Gastroesophageal sphincter (tissue), 4 donors: ENCODE measurements around the gene DOCK9. TPM values are rescaled to one million over a fixed set of nuclear protein-coding genes. Genes with fewer than 3 reads are reported as not detected.

Source experiments
- ATAC-seq: fragments of 150-250 bp; one replicate; pipeline ENCODE4 v1.9.1; 2016; ENCODE audit warnings: mild to moderate bottlenecking, moderate library complexity
- H3K27ac ChIP-seq, 4 donors: fragments of 200-600 bp; sonication (generic) in 3 of 4; 1 replicate in 3 of 4; 2 replicates in 1 of 4; pipeline ENCODE4 v1.5.1; 2016 to 2019
- H3K27me3 ChIP-seq: fragments of 200-600 bp; sonication (generic); one replicate; pipeline ENCODE4 v1.5.1; 2019
- H3K36me3 ChIP-seq, 2 donors: fragments of 200-600 bp; sonication (generic); one replicate each; pipeline ENCODE4 v1.5.1; 2019; ENCODE audit warnings: control low read depth in 1 of 2
- H3K4me1 ChIP-seq, 3 donors: fragments of 200-600 bp; sonication (generic); 1 replicate in 2 of 3; 2 replicates in 1 of 3; pipeline ENCODE4 v1.5.1; 2016 to 2019; ENCODE audit warnings: control low read depth in 2 of 3
- H3K4me3 ChIP-seq, 2 donors: fragments of 200-600 bp; sonication (generic); one replicate each; pipeline ENCODE4 v1.5.1; 2019; ENCODE audit warnings: mild to moderate bottlenecking in 1 of 2, moderate library complexity in 1 of 2
- H3K9me3 ChIP-seq, 3 donors: fragments of 200-600 bp; sonication (generic); one replicate each; pipeline ENCODE4 v1.5.1; 2017 to 2019; ENCODE audit warnings: control low read depth in 2 of 3
- EP300 ChIP-seq: sonication (generic); formaldehyde crosslinking; IDR thresholded peaks from one replicate; pipeline ENCODE4 v1.6.1; 2017; ENCODE audit warnings: antibody characterized with exemption, mild to moderate bottlenecking
- POLR2A ChIP-seq, 2 donors: fragments of 450-650 bp; IDR thresholded peaks; one replicate each; pipeline ENCODE4 v1.6.1; 2017; ENCODE audit warnings: antibody characterized with exemption in 2 of 2, mild to moderate bottlenecking in 2 of 2, moderate library complexity in 1 of 2
- POLR2AphosphoS5 ChIP-seq: sonication (generic); formaldehyde crosslinking; IDR thresholded peaks from one replicate; pipeline ENCODE4 v1.6.1; 2017; ENCODE audit warnings: antibody characterized with exemption
- WGBS, 2 donors: methylation state at CpG; one replicate each; pipeline ENCODE4 v1.1.5; 2018; ENCODE audit warnings: low coverage in 1 of 2; 5-methylcytosine and 5-hydroxymethylcytosine counted together
- total RNA-seq, 4 donors: library from RNA; depleted of rRNA; stranded (reverse); fragments of >200 nt; gene quantifications; one replicate each; pipeline ENCODE4 v1.1.0, GENCODE V29; 2016
- TF ChIP-seq, protein P1 (sequence below), 4 experiments: fragments of 200-600 bp in 2 of 4; fragments of 450-650 bp in 2 of 4; sonication (generic) in 1 of 4; IDR thresholded peaks; one replicate each; pipeline ENCODE4 v1.5.1; 2017 to 2019; ENCODE audit warnings: antibody characterized with exemption in 4 of 4, mild to moderate bottlenecking in 2 of 4, moderate library complexity in 2 of 4

The DOCK9 gene
- total RNA-seq, 4 donors from 2014 or later: 84.1 to 203 (median 150) TPM

GRCh38 chr13:98972627-98973026 lies 5.2 kb downstream of the DOCK9 start:
- H3K4me1 ChIP-seq: peaks cover 0 to 95% (median 32%) of the 10 kb centered on the region in 3 donors
- H3K4me3 ChIP-seq: no peak overlapping the region
- no peaks in the 10 kb centered on the region for H3K9me3 ChIP-seq
- peak overlapping the region in 3 of 4 donors; percentile 60 to 74 (median 70) for H3K27ac ChIP-seq
- TF ChIP-seq, protein P1, sequence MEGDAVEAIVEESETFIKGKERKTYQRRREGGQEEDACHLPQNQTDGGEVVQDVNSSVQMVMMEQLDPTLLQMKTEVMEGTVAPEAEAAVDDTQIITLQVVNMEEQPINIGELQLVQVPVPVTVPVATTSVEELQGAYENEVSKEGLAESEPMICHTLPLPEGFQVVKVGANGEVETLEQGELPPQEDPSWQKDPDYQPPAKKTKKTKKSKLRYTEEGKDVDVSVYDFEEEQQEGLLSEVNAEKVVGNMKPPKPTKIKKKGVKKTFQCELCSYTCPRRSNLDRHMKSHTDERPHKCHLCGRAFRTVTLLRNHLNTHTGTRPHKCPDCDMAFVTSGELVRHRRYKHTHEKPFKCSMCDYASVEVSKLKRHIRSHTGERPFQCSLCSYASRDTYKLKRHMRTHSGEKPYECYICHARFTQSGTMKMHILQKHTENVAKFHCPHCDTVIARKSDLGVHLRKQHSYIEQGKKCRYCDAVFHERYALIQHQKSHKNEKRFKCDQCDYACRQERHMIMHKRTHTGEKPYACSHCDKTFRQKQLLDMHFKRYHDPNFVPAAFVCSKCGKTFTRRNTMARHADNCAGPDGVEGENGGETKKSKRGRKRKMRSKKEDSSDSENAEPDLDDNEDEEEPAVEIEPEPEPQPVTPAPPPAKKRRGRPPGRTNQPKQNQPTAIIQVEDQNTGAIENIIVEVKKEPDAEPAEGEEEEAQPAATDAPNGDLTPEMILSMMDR (IDR thresholded peaks at IDR 0.05): no peak
- no peak for TF ChIP-seq POLR2A (IDR thresholded peaks at IDR 0.05)
- TF ChIP-seq EP300: no peak
- no peak for TF ChIP-seq POLR2AphosphoS5
- WGBS, 2 donors: 85% methylated on average over 3 of the region's 4 CpGs; no CpG with 5 or more reads in 1 of the 2 donors
- H3K36me3 ChIP-seq: no peaks in the 10 kb centered on the region
- no peaks in the 10 kb centered on the region for H3K27me3 ChIP-seq
- no peak for ATAC-seq

DNA sequence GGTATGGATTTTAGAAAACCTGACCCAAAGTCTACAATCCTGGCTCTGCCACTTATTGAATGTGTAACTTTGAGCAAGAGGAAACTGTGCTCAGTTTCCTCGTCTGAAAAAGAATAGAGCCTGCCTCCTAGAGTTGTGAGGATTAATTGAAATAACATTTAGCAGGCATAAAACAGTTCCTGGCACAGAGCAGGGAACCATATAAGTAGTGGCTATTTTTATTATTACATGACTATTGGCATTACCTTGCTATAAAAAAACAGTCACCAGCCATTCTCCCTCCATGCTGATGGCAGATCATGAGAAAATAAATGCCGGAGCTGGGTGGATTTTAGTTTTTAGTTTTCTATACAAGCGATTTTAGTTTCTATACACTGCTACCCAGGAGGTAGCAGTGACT lies 5.8 kb downstream of the DOCK9 start:
- H3K9me3 ChIP-seq: no peaks in the 10 kb centered on the region
- H3K27me3 ChIP-seq: no peaks in the 10 kb centered on the region
- no peaks in the 10 kb centered on the region for H3K36me3 ChIP-seq
- peaks cover 0 to 95% (median 36%) of the 10 kb centered on the region in 3 donors for H3K4me1 ChIP-seq
- WGBS, 2 donors: 13 to 39% methylated on average over 3 of the region's 3 CpGs
- no peak overlapping the region for H3K4me3 ChIP-seq
- TF ChIP-seq, protein P1 (IDR thresholded peaks at IDR 0.05): peak in 2 of 4 experiments; percentile 20 to 31
- TF ChIP-seq POLR2A (IDR thresholded peaks at IDR 0.05) (no peak), POLR2AphosphoS5 (no peak)
- no peak for ATAC-seq
- H3K27ac ChIP-seq: peak overlapping the region in 3 of 4 donors; percentile 60 to 74 (median 70)

DNA sequence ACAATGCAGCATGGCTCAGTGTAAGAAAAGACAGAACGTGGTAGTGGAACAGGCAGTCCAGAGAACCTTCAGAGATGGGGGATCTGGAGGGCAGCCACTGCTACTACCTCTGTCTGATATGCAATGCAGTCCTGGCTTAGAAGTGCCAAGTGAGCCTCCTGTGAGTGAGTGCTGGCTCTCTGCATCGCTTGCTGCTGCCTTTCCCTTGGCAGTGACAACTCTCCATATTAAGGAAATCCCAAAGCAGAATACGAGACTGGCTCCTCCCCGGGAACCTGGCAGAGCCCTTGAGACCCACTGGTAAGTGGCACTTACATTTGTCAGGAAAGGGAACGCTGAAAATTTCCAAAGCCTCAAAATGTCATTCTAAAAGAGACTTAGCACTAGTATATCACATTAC lies 7.5 kb downstream of the DOCK9 start:
- H3K27ac ChIP-seq: peak overlapping the region in 3 of 4 donors; percentile 56 to 64 (median 60)
- ATAC-seq: no peak
- H3K4me1 ChIP-seq: peaks cover 0 to 95% (median 27%) of the 10 kb centered on the region in 3 donors
- no peaks in the 10 kb centered on the region for H3K9me3 ChIP-seq
- no peaks in the 10 kb centered on the region for H3K27me3 ChIP-seq
- TF ChIP-seq EP300: no peak
- TF ChIP-seq, protein P1 (IDR thresholded peaks at IDR 0.05): no peak
- TF ChIP-seq POLR2A (IDR thresholded peaks at IDR 0.05): no peak
- TF ChIP-seq POLR2AphosphoS5: no peak
- WGBS, 2 donors: 22 to 23% methylated on average over 2 to 3 of the region's 5 CpGs
- H3K36me3 ChIP-seq: no peaks in the 10 kb centered on the region
- no peak overlapping the region for H3K4me3 ChIP-seq

DNA sequence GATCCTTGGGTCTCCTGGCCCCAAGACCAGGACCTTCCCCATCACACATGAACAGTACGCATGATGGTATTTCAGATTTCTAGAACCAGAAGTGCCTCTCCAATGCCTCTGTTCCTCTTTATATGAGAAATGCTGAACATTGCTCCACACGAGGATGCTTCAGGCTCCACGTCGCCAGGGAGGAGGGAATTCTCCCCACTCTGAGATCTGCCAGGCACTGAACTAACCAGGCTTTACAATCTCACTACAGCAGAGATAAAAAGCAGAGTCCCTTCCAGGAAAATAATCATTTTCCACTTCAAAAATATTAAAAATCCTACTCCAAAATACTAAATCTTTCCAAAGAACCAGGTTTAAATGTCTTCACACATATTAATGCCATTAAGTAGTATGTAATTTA lies 10.4 kb downstream of the DOCK9 start:
- ATAC-seq: no peak
- H3K9me3 ChIP-seq: no peaks in the 10 kb centered on the region
- no peaks in the 10 kb centered on the region for H3K27me3 ChIP-seq
- no peak overlapping the region for H3K4me3 ChIP-seq
- no peak overlapping the region for H3K27ac ChIP-seq
- H3K36me3 ChIP-seq: no peaks in the 10 kb centered on the region
- 68 to 76% methylated on average over 4 of the region's 4 CpGs for WGBS, 2 donors
- H3K4me1 ChIP-seq: peaks cover 0 to 95% (median 24%) of the 10 kb centered on the region in 3 donors
- TF ChIP-seq POLR2A (IDR thresholded peaks at IDR 0.05) (no peak), POLR2AphosphoS5 (no peak), EP300 (no peak)
- TF ChIP-seq, protein P1 (IDR thresholded peaks at IDR 0.05): no peak

DNA sequence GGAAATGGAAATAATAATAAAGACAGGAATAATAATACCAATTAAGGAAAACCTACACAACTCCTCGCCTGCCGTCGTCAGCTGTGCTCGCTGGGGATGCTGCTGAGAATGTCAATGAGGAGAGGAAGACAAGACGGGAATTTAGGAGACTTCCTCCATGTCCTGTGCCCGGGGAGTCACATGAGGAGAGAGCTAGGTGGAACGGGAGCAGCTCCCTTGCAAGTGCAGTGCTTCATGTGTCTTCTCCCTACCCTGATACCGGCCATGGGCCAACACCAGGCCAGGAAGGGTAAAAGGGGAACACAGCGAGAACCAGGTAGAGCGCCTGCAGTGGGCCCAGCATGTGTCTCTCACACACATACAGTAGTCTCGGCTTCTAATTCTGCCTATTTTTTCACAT lies 11.8 kb downstream of the DOCK9 start:
- TF ChIP-seq EP300: no peak
- TF ChIP-seq POLR2A (IDR thresholded peaks at IDR 0.05): no peak
- TF ChIP-seq POLR2AphosphoS5: no peak
- TF ChIP-seq, protein P1 (IDR thresholded peaks at IDR 0.05): no peak
- no peak overlapping the region for H3K27ac ChIP-seq
- no peaks in the 10 kb centered on the region for H3K27me3 ChIP-seq
- no peak overlapping the region for H3K4me3 ChIP-seq
- 80 to 94% methylated on average over 7 to 10 of the region's 11 CpGs for WGBS, 2 donors
- no peaks in the 10 kb centered on the region for H3K36me3 ChIP-seq
- ATAC-seq: no peak
- H3K9me3 ChIP-seq: no peaks in the 10 kb centered on the region
- H3K4me1 ChIP-seq: peaks cover 0 to 95% (median 22%) of the 10 kb centered on the region in 3 donors
